IMR-90 (cell line): ENCODE measurements around the gene FSTL1. TPM values are rescaled to one million over a fixed set of nuclear protein-coding genes. Genes with fewer than 3 reads are reported as not detected.
A peak's percentile ranks its signal among the peaks of the same experiment; 100 is the strongest.

Source experiments
- ATAC-seq: fragments of 200-7000 bp; cut with Tn5 transposase; 2 replicates; pipeline ENCODE4 v1.9.1; 2020; ENCODE audit warnings: low read depth, mild to moderate bottlenecking, moderate library complexity
- BruUV-seq: library from RNA; stranded (reverse); fragments of 400-500 nt; replicated peaks from 2 replicates; lab custom pipeline; 2021; lab: Mats Ljungman, UMichigan
- CTCF ChIA-PET: fragments of 300-600 bp; formaldehyde crosslinking; extraction: SDS; loops from one replicate; lab custom pipeline; 2021; ENCODE audit warnings: antibody characterized with exemption; lab: Yijun Ruan, JAX
- POLR2A ChIA-PET: fragments of 300-600 bp; sonication (Branson Sonifier 250); formaldehyde crosslinking; loops from one replicate; lab custom pipeline; 2022; ENCODE audit warnings: antibody characterized with exemption; ENCODE audit not compliant: unreplicated experiment; lab: Charles Lee
- DNase-seq: peaks from one replicate; pipeline ENCODE4 v3.0.0; 2013
- H2AFZ ChIP-seq: replicated peaks from 2 replicates; pipeline ENCODE3; 2013; ENCODE audit warnings: low read length, mild to moderate bottlenecking; ENCODE audit not compliant: poor library complexity
- H2AK5ac ChIP-seq: 2 replicates; pipeline ENCODE4 v1.6.1; 2013; ENCODE audit warnings: low read depth, low read length, inconsistent platforms
- H2AK9ac ChIP-seq: replicated peaks from 2 replicates; pipeline ENCODE3; 2013; ENCODE audit warnings: mild to moderate bottlenecking, low read depth, low read length, moderate library complexity; ENCODE audit not compliant: poor library complexity
- H2BK120ac ChIP-seq: 2 replicates; pipeline ENCODE4 v1.6.1; 2013; ENCODE audit warnings: low read depth, low read length, inconsistent platforms
- H2BK15ac ChIP-seq: 3 replicates; pipeline ENCODE4 v1.6.1; 2013; ENCODE audit warnings: low read depth, low read length, inconsistent platforms
- H2BK20ac ChIP-seq: 2 replicates; pipeline ENCODE4 v1.6.1; 2013; ENCODE audit warnings: low read depth, mild to moderate bottlenecking, inconsistent platforms, low read length, moderate library complexity
- H2BK5ac ChIP-seq: 2 replicates; pipeline ENCODE4 v1.6.1; 2013; ENCODE audit warnings: mild to moderate bottlenecking, low read depth, low read length, inconsistent platforms; ENCODE audit not compliant: poor library complexity, severe bottlenecking
- H3K14ac ChIP-seq: replicated peaks from 2 replicates; pipeline ENCODE4 v1.6.1; 2013; ENCODE audit warnings: low read depth, low read length, inconsistent platforms
- H3K18ac ChIP-seq: 2 replicates; pipeline ENCODE4 v1.6.1; 2013; ENCODE audit warnings: low read depth, low read length, control low read depth
- H3K23ac ChIP-seq: 2 replicates; pipeline ENCODE4 v1.6.1; 2013; ENCODE audit warnings: low read depth, low read length, inconsistent platforms
- H3K27ac ChIP-seq: 2 replicates; pipeline ENCODE4 v1.5.1; 2013; ENCODE audit warnings: mild to moderate bottlenecking, control low read depth, low read length; ENCODE audit not compliant: insufficient read depth
- H3K27me3 ChIP-seq: 2 replicates; pipeline ENCODE4 v1.6.1; 2013; ENCODE audit warnings: low read length; ENCODE audit not compliant: control insufficient read depth, insufficient read depth
- H3K36me3 ChIP-seq: 2 replicates; pipeline ENCODE4 v1.6.1; 2013; ENCODE audit warnings: low read length, mixed read lengths; ENCODE audit not compliant: control insufficient read depth, insufficient read depth
- H3K4ac ChIP-seq: 2 replicates; pipeline ENCODE4 v1.6.1; 2013; ENCODE audit warnings: low read depth, low read length, inconsistent platforms
- H3K4me1 ChIP-seq: 2 replicates; pipeline ENCODE4 v1.6.1; 2013; ENCODE audit warnings: low read length, mixed read lengths; ENCODE audit not compliant: control insufficient read depth, insufficient read depth
- H3K4me2 ChIP-seq: 2 replicates; pipeline ENCODE4 v1.6.1; 2013; ENCODE audit warnings: low read depth, mild to moderate bottlenecking, control low read depth, low read length, moderate library complexity
- H3K4me3 ChIP-seq: 2 replicates; pipeline ENCODE4 v1.5.1; 2013; ENCODE audit warnings: low read depth, mild to moderate bottlenecking, control low read depth, low read length, moderate library complexity; ENCODE audit not compliant: insufficient read depth
- H3K56ac ChIP-seq: 2 replicates; pipeline ENCODE4 v1.6.1; 2013; ENCODE audit warnings: low read length, inconsistent platforms; ENCODE audit not compliant: insufficient read depth; ENCODE audit errors: extremely low read depth
- H3K79me1 ChIP-seq, 2 experiments: 2 replicates each; pipeline ENCODE4 v1.6.1; 2013; ENCODE audit warnings: low read length in 2 of 2, inconsistent platforms in 1 of 2, low read depth in 1 of 2
- H3K9ac ChIP-seq: 2 replicates; pipeline ENCODE4 v1.6.1; 2013; ENCODE audit warnings: low read depth, low read length, control low read depth
- H3K9me1 ChIP-seq: 2 replicates; pipeline ENCODE4 v1.6.1; 2013; ENCODE audit warnings: low read length, inconsistent platforms; ENCODE audit not compliant: insufficient read depth
- H3K9me3 ChIP-seq: 2 replicates; pipeline ENCODE4 v1.6.1; 2013; ENCODE audit warnings: low read length; ENCODE audit not compliant: control insufficient read depth, insufficient read depth
- H4K20me1 ChIP-seq: 2 replicates; pipeline ENCODE4 v1.6.1; 2013; ENCODE audit warnings: low read length, inconsistent platforms; ENCODE audit not compliant: insufficient read depth
- H4K5ac ChIP-seq: 2 replicates; pipeline ENCODE4 v1.6.1; 2013; ENCODE audit warnings: mild to moderate bottlenecking, low read depth, low read length, control low read depth
- H4K8ac ChIP-seq, 2 experiments: 2 replicates each; pipeline ENCODE4 v1.6.1; 2013; ENCODE audit warnings: low read depth in 2 of 2, low read length in 2 of 2, control low read depth in 1 of 2, inconsistent platforms in 1 of 2
- H4K91ac ChIP-seq: 2 replicates; pipeline ENCODE4 v1.6.1; 2013; ENCODE audit warnings: low read depth, low read length, inconsistent platforms; ENCODE audit not compliant: insufficient read depth
- BHLHE40 ChIP-seq: fragments of 150-350 bp; IDR thresholded peaks from 2 replicates; pipeline ENCODE4 v1.6.1; 2016; ENCODE audit warnings: mild to moderate bottlenecking, low read depth, low read length
- CEBPB ChIP-seq: IDR thresholded peaks from 2 replicates; pipeline ENCODE4 v1.6.1; 2012; ENCODE audit warnings: low read depth, low read length, improper control_type of control experiment
- CHD1 ChIP-seq: IDR thresholded peaks from 2 replicates; pipeline ENCODE4 v1.6.1; 2012; ENCODE audit warnings: low read depth, low read length, improper control_type of control experiment
- FOS ChIP-seq: fragments of 150-350 bp; IDR thresholded peaks from 2 replicates; pipeline ENCODE4 v1.6.1; 2016; ENCODE audit warnings: low read depth, low read length
- MAFK ChIP-seq: IDR thresholded peaks from 2 replicates; pipeline ENCODE4 v1.6.1; 2012; ENCODE audit warnings: low read depth, low read length, improper control_type of control experiment
- MAZ ChIP-seq: IDR thresholded peaks from 2 replicates; pipeline ENCODE4 v1.6.1; 2012; ENCODE audit warnings: low read depth, mild to moderate bottlenecking, low read length, improper control_type of control experiment, moderate library complexity, borderline replicate concordance
- MXI1 ChIP-seq: IDR thresholded peaks from 2 replicates; pipeline ENCODE4 v1.6.1; 2012; ENCODE audit warnings: low read depth, mild to moderate bottlenecking, low read length, moderate library complexity, borderline replicate concordance
- NFE2L2 ChIP-seq: fragments of 150-350 bp; IDR thresholded peaks from 2 replicates; pipeline ENCODE4 v1.6.1; 2016; ENCODE audit warnings: low read depth, mild to moderate bottlenecking, low read length
- POLR2A ChIP-seq: IDR thresholded peaks from 2 replicates; pipeline ENCODE4 v1.6.1; 2012; ENCODE audit warnings: mild to moderate bottlenecking, low read depth, low read length
- RAD21 ChIP-seq: IDR thresholded peaks from 2 replicates; pipeline ENCODE4 v1.6.1; 2012; ENCODE audit warnings: low read length, improper control_type of control experiment
- RCOR1 ChIP-seq: IDR thresholded peaks from 2 replicates; pipeline ENCODE4 v1.6.1; 2012; ENCODE audit warnings: mild to moderate bottlenecking, low read length, improper control_type of control experiment; ENCODE audit not compliant: insufficient replicate concordance
- RFX5 ChIP-seq: IDR thresholded peaks from 2 replicates; pipeline ENCODE4 v1.8.0; 2012; ENCODE audit warnings: low read depth, mild to moderate bottlenecking, low read length, moderate library complexity
- SMC3 ChIP-seq: fragments of 150-350 bp; IDR thresholded peaks from 2 replicates; pipeline ENCODE4 v1.6.1; 2016; ENCODE audit warnings: low read depth, mild to moderate bottlenecking, antibody characterized with exemption, low read length, moderate library complexity
- WGBS, 2 experiments: methylation state at CpG; one replicate each; pipeline versions ENCODE4 v1.1.5 to v1.1.7; 2013; ENCODE audit warnings: missing lambda C conversion rate in 2 of 2; ENCODE audit not compliant: insufficient read length in 1 of 2; ENCODE audit errors: extremely low coverage in 2 of 2; 5-methylcytosine and 5-hydroxymethylcytosine counted together
- dilution Hi-C: fragments of 300-500 bp; cut with HindIII; formaldehyde crosslinking; loops from one replicate; pipeline ENCODE4 v1.14.3; 2018; ENCODE audit warnings: low sequenced_read_pairs; ENCODE audit not compliant: unreplicated experiment
- in situ Hi-C: fragments of 300-500 bp; cut with MboI; formaldehyde crosslinking; loops from 3 replicates; pipeline ENCODE4 v1.14.3; 2019; ENCODE audit warnings: low sequenced_read_pairs, inconsistent platforms, mixed read lengths
- intact Hi-C: fragments of 100-400 bp; cut with micrococcal nuclease; formaldehyde crosslinking; loops from 2 replicates; pipeline ENCODE4 v1.10.0; 2022
- polyA plus RNA-seq, 3 experiments: library from polyadenylated mRNA; depleted of rRNA; stranded (reverse); fragments of >200 nt; gene quantifications; 2 replicates each; pipeline ENCODE4 v1.2.3, GENCODE V29; 2012; ENCODE audit warnings: low replicate concordance in 1 of 3
- total RNA-seq: library from RNA; depleted of rRNA; stranded (reverse); fragments of >200 nt; gene quantifications from 2 replicates; pipeline ENCODE4 v1.2.3, GENCODE V29; 2012
- TF ChIP-seq, protein P1 (sequence below): fragments of 150-350 bp; IDR thresholded peaks from 2 replicates; pipeline ENCODE4 v1.6.1; 2016; ENCODE audit warnings: low read depth, mild to moderate bottlenecking, low read length, moderate library complexity, borderline replicate concordance
- TF ChIP-seq, protein P2 (sequence below): fragments of 150-350 bp; IDR thresholded peaks from 2 replicates; pipeline ENCODE4 v1.6.1; 2017; ENCODE audit warnings: mild to moderate bottlenecking, antibody characterized with exemption, low read length, low read depth
- TF ChIP-seq, protein P3 (sequence below): conservative IDR thresholded peaks from 2 replicates; pipeline ENCODE4 v1.5.1; 2012; ENCODE audit warnings: mild to moderate bottlenecking, low read depth, low read length, improper control_type of control experiment

The FSTL1 gene
- total and polyA plus RNA-seq, 2 of the 4 experiments (the other 2 are of a cell fraction): 864 to 1,642 TPM

DNA sequence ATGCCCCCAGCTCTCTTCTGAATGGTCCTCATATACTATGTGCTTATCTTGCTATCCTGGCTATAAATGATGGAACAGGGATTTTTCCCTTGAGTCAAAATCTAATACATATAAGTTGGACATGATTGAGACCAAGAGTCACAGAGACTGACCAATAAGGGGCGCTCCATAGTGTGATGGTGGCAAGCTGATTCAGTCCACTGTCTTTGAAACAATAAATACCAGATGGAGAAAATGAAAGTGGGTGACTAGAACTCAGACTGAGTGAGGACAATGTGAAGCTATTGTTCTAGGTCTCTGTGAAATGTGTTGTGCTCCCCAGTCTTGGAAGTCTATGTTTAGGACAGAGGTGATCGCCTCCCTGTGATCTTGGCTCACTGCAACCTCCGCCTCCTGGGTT is 10.6 kb upstream of the FSTL1 start:
- Histone ChIP-seq H2AFZ (peak overlapping the region; percentile 59), H3K4me2 (peak overlapping the region; percentile 77), H4K91ac (peak overlapping the region; percentile 35), H3K14ac (peak overlapping the region; percentile 29; the same call in 1 of the 2 replicates), H2BK5ac (peak overlapping the region; percentile 32), H2BK20ac (0 out of 2 replicates have a peak overlapping the region, but pooled peaks have one; percentile 3), H2BK120ac (peak overlapping the region; percentile 43; the same call in 1 of the 2 replicates), H3K9me1 (peaks cover 5% of the 10 kb centered on the region; the same call in 1 of the 2 replicates), H3K4me1 (peaks cover 5% of the 10 kb centered on the region; the same call in 1 of the 2 replicates), H3K4me3 (no peak overlapping the region), H3K36me3 (no peaks in the 10 kb centered on the region), H3K23ac (0 out of 2 replicates have a peak overlapping the region, but pooled peaks have one; percentile 25), H2AK9ac (no peak overlapping the region), H4K20me1 (no peaks in the 10 kb centered on the region), H2BK15ac (0 out of 3 replicates have a peak overlapping the region, but pooled peaks have one; percentile 68), H4K8ac (peak overlapping the region; percentile 40 to 66; a peak in 3 of 4 replicates), H3K27me3 (no peaks in the 10 kb centered on the region), H2AK5ac (peak overlapping the region; percentile 35; the same call in 1 of the 2 replicates), H3K56ac (no peak overlapping the region), H3K9ac (no peak overlapping the region), H3K79me1 (no peaks in the 10 kb centered on the region), H3K4ac (peak overlapping the region; percentile 56; the same call in 1 of the 2 replicates), H4K5ac (peak overlapping the region; percentile 93), H3K18ac (peak overlapping the region; percentile 73; the same call in 1 of the 2 replicates), H3K9me3 (peaks cover 2% of the 10 kb centered on the region; the same call in 1 of the 2 replicates), H3K27ac (no peak overlapping the region)
- intact Hi-C loops (no loop called here), dilution Hi-C loops (no loop called here), in situ Hi-C loops (no loop called here)
- CTCF ChIA-PET: interaction anchor here (2.9 kb wide), 1 partner anchor 18 kb away, joined by 7 read pairs; no protein-coding TSS in a partner anchor
- ATAC-seq (peak; percentile 63; the same call in 1 of the 2 replicates), DNase-seq (peak; percentile 56)
- WGBS, 2 experiments: no CpG with 5 or more reads among the region's 3 CpGs
- BruUV-seq: no TSS peak
- POLR2A ChIA-PET: no interaction called here
- no peak for TF ChIP-seq RFX5
- no peak for TF ChIP-seq MXI1
- no peak for TF ChIP-seq MAZ
- TF ChIP-seq, protein P1, sequence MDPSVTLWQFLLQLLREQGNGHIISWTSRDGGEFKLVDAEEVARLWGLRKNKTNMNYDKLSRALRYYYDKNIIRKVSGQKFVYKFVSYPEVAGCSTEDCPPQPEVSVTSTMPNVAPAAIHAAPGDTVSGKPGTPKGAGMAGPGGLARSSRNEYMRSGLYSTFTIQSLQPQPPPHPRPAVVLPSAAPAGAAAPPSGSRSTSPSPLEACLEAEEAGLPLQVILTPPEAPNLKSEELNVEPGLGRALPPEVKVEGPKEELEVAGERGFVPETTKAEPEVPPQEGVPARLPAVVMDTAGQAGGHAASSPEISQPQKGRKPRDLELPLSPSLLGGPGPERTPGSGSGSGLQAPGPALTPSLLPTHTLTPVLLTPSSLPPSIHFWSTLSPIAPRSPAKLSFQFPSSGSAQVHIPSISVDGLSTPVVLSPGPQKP: no peak
- no peak for TF ChIP-seq BHLHE40
- TF ChIP-seq POLR2A: no peak
- TF ChIP-seq RCOR1: no peak
- no peak for TF ChIP-seq MAFK
- TF ChIP-seq RAD21: no peak
- no peak for TF ChIP-seq FOS
- TF ChIP-seq, protein P2, sequence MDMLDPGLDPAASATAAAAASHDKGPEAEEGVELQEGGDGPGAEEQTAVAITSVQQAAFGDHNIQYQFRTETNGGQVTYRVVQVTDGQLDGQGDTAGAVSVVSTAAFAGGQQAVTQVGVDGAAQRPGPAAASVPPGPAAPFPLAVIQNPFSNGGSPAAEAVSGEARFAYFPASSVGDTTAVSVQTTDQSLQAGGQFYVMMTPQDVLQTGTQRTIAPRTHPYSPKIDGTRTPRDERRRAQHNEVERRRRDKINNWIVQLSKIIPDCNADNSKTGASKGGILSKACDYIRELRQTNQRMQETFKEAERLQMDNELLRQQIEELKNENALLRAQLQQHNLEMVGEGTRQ: no peak
- no peak for TF ChIP-seq CHD1
- no peak for TF ChIP-seq NFE2L2
- TF ChIP-seq SMC3: no peak
- no peak for TF ChIP-seq CEBPB
- TF ChIP-seq, protein P3, sequence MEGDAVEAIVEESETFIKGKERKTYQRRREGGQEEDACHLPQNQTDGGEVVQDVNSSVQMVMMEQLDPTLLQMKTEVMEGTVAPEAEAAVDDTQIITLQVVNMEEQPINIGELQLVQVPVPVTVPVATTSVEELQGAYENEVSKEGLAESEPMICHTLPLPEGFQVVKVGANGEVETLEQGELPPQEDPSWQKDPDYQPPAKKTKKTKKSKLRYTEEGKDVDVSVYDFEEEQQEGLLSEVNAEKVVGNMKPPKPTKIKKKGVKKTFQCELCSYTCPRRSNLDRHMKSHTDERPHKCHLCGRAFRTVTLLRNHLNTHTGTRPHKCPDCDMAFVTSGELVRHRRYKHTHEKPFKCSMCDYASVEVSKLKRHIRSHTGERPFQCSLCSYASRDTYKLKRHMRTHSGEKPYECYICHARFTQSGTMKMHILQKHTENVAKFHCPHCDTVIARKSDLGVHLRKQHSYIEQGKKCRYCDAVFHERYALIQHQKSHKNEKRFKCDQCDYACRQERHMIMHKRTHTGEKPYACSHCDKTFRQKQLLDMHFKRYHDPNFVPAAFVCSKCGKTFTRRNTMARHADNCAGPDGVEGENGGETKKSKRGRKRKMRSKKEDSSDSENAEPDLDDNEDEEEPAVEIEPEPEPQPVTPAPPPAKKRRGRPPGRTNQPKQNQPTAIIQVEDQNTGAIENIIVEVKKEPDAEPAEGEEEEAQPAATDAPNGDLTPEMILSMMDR: no peak
